Stimulated activated CD8-positive, alpha-beta memory T cell treated with anti-CD3 and anti-CD28 coated beads, Interleukin-15, amount 100 ng/mL, for 4 hours (primary cell): ENCODE data around the gene PFN1.

Source experiments
- DNase-seq, 2 donors: peaks; one replicate each; pipeline ENCODE4 v3.0.0-alpha.2; 2020; ENCODE audit warnings: low read depth in 2 of 2

Gene PFN1

DNA sequence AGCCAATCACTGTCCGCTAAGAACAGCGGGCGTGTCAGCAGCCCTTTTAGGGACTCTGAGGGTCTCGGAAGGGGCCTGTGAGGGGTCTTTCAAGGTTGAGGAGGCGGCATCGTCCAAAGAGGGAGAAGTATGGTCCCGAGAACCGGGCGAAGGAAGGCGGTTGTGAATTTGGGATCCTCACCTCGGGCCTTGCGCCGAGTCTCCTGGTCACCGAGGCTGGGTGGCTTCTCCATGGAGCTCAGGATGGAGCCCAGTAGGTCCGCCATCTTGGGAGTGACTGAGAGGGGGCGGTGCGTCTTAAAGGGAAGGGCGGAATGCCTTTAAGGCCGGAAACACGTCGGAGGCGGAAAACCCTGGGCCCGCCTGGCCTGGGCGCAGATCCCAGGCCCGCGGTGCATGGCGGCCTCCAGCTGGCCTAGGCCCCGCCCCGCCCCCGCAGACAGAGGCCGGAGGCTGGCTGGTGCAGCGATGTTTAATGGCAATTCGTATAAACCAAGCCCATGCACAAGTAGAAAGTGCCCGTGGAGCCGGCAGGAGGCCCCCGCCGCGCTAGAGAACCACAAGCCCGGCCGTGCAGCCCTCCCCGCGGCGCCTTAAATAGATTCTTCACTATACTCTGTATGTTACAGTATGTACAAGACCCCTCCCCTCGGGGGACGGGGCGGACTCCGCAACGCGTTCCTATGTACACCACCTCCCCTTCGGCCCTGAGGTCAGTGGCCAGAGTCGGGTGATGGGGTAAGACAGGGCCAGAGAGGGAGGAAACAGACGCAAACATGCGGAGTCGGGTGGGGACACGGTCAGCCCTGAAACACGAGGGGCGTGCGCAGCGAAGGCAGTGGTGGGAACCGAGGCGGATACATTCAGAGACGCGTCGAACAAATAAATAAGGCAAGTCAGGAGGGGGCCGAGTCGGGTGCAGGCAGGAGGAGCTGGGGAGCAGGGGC, 19.5 kb upstream of the PFN1 start, which contains the start of gene SPAG7:
TSS of gene SPAG7 (minus strand) at position 279 of the 947 bp plus-strand sequence. CDS start at position 266, 13 bp downstream.
- peak; percentile 82 to 87 for DNase-seq

DNA sequence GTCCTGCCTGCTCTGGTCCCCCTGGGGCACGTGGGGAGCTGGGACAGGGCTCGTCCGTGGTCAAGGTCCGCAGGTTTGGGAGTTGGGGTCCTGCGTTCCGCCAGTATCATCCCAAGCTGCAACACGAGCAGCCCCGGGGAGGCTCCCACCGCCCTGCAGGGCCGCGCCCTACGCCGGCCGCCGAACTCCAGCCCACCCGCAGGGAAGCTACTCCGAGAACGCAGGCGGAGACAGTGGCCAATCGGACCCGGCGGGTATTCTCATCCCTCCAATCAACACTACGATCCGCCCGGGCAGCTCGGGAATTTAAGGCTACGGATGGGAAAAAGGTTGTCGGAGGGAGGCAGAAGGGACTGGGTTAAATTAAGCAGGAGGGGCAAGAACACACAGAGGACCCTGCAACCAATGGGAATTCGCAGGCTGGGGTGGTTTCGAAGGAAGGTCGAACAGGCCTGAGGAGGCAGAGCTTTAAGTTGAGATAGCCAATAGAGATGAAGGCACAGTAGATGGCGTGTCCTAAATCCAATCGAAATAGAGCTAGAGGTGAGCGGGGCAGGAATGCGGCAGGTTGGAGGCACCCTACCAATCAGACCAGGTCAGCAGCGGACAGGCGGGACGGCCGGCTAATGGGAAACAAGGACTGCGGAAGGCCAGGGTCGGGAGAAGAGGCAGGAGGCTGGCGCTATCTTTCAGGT, 18.7 kb upstream of the PFN1 start:
- peak; percentile 87 to 92 for DNase-seq

DNA sequence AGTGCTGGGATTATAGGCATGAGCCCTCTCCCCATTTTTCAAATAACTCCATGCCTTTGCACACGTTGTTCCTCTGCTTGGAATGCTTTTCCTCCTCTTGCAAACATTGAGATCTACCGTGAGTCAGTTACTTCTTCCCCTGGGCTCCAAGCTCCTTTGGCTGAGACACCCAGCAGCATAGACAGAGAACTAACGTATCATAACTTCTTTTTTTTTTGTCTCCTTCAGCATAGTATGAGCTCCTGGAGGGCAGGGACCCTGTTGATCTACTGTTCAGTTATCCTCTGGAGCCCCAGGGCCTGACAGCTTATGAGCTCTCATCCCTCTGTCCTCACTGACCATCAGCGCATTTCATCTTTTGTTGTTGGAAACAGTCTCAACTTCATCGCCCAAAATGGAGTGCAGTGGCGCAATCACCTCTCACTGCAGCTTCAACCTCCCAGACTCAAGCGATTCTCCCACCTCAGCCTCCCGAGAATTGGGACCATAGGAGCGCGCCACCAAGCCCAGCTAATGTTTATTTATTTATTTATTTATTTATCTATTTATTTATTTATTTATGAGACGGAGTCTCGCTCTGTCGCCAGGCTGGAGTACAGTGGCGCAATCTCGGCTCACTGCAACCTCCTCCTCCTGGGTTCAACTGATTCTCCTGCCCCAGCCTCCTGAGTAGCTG, 17.1 kb upstream of the PFN1 start:
- no peak for DNase-seq

DNA sequence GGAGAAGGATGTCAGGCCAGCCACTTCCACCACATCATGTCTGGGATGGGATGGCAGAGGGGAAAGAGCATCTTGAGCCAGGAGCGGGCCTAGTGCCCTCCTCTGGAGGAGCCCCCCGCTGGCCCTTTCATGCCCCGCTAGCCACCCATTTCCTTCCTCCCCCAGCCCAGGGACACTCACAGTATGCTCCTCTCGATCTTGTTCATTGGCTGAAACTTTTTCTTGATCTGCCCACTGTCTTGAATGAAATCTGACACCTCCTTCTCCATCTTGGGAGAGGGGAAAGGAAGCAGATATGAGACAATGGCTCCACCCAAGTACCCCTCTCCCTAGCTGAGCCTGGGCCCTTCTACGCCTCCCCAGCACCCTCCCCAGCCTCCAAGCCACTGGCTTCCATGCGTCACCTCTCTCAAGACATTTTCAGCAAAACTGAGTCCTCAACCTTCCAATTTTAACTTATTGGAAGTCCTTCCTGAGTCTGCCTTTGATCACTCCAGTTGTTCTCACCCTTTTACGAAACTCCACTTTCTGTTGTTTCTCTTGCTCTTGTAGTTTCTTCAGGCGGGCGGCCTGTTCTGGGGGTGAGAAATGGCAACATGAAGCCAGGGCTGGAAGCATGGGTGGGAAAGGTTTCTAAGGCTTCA, 12.1 kb upstream of the PFN1 start:
- DNase-seq: no peak

DNA sequence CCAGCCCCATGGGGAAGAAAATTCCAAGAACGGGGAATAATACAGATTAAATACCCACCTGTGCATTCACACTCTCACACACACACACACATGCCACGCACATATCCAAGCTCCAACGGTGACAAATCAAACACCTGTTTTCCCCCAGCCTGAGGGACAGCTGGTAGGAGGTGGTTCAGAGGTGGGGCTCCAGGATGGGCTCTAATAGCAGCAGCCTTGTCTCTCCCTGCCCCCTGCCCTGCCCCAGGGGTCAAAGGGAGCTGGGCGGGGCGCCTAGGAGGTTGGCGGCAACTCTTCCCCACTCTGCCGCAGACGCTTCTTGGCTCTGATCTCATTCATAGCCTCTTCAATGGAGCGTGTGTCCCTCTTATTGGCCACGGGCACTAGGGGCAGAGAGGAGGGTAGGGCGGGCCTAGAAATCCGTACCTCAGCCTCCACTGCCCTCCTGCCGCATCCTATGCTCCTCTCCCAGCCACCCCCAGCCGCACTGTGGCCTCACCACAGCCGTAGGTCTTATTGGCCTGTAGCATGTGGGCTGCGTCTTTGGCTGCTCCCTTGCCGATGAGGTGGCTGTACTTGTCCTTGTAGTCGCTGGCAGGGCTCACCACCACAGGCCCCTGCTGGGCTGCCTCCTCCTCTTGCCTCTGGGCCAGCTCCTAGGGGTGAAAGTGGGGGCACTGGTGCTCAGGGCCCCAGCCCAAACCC, 11.1 kb upstream of the PFN1 start:
- DNase-seq: no peak

DNA sequence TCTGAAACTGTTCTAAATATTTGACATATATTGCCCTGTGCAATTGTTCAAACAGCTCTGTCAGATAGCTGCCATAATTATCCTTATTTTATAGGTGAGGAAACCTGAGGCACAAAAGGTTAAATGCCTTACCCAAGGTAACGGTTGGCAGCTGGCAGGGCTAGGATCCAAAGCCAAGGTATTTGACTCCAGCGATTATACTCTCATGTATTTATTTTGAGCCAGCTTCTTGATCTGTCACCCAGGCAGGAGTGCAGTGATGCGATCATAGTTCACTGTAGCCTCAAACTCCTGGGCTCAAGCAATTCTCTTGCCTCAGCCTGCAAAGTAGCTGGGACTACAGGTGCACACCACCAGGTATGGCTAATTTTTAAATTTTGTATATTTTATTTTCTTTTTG, 9.8 kb upstream of the PFN1 start:
- DNase-seq: no peak

DNA sequence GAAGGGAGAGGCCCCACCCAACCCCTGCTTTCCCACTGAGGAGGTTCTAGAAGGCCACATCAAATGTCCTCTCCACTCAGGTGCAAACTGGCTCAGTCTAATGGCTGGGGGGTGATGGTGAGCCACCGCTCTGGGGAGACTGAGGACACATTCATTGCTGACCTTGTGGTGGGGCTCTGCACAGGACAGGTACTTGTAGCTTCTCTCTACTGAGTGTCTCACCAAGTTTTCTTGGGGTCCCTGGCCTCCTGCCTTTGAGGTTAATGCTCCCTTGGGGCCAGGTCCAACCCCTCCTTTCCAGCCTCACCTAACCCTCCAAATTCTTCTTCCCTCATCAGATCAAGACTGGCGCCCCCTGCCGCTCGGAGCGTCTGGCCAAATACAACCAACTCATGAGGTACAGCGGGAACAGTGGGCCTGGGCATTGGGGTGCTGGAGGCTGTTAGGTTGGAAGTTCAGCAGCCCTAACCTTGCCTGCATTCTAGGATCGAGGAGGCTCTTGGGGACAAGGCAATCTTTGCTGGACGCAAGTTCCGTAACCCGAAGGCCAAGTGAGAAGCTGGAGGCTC, 8.2 kb upstream of the PFN1 start:
- DNase-seq: no peak

DNA sequence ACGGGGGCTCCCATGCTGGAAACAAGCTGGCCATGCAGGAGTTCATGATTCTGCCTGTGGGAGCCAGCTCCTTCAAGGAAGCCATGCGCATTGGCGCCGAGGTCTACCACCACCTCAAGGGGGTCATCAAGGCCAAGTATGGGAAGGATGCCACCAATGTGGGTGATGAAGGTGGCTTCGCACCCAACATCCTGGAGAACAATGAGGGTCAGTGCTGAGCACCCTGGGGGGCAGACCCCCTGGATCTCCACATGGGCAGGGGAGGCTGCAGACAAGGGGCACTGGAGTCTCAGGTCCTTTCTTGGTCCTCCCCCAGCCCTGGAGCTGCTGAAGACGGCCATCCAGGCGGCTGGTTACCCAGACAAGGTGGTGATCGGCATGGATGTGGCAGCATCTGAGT, 6.8 kb upstream of the PFN1 start:
- no peak for DNase-seq

DNA sequence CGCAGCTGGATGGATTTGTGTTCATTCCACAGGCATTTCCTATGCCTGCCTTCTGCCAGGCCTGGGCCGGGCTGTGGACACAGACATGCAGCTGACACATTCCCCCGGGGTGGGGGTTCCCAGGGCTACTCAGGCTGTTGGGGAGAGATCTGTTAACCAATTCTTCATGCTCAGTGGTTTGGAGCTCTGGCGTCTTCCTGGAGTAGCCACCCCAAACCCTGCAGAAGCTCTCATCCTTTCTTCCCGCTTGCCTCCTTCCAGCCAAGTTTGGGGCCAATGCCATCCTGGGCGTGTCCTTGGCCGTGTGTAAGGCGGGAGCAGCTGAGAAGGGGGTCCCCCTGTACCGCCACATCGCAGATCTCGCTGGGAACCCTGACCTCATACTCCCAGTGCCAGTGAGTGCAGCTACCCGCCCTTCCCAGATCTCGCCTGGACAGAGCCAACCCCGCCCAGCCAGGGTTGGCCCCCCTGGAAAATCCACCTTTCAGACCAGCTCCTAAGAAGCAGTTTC, 5.2 kb upstream of the PFN1 start:
- no peak for DNase-seq

DNA sequence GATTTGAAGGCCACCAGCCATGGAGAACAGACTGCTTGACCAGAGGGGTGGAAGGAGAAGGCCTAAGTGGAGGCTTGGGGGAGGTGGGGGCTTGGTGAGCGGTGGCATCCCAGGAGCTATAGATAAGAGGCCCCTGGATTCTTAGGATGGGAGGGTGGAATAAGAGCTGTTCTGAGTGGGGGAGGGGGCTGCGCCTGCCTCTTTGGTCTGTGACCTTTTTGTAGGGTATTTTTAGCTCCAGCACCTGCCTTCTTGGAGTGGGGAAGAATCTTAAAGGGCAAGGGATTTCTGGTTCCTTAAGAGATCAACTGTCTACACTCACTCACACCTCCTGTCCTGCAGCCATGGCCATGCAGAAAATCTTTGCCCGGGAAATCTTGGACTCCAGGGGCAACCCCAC, 3.2 kb upstream of the PFN1 start:
- DNase-seq: no peak

DNA sequence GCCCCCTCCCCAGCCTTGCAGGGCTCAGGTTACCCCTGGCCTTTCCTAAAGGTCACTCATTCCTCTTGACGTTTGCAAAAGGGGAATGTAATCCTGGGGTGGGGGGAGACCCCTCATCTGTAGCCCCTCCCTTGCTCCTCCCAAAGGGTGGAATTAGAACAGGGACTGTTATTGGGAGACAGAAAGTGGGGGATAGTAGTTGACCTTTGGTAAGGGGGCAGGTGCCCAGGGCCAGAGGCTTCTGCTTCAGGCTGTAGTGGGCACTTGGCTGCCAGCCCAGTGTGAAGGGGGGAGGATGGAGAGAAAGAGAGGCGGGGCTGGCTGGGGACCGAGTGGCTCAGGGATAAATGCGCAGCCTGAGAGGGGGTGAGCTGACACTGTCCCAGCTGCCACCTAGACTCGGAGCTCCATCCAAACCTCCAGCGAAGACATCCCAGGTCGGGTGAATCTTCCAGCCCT, 2.4 kb upstream of the PFN1 start, which contains the start of gene ENO3:
TSS of gene ENO3 (plus strand) at position 374 of the 459 bp plus-strand sequence. CDS start 711 bp downstream, outside the sequence.
- DNase-seq: no peak

DNA sequence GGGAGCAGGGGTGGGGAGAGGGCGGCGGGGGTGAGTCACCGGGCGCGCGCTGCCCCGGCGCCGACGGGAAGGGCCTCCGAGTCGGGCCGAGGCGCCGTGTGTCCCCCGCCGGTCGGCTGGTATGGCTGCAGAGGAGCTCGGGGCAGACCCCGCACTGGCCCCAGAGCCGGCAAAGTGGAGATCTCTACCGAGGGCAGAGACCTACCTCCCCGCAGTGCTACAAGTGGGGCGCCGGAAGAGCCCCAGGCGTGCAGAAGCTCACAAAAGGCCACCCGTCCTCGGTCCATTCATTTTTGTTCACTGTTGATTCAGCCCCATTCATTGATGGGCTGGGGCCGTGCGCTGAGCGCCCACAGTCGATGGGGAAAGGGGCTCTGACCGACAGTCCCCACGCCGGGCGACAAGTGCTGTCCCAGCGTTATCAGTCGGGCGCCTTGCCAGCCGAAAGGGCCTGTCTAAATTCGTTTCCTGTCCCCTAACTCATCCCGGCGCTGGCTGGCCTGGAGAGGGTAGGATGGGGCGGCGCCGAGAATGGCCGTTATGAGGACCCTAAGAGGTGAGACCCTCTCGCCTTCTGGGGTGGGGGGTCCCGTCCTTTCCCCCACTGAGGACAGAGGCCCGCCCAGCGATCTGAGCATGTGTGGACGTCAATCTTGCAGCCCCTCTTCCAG, 1.9 kb upstream of the PFN1 start:
- DNase-seq: no peak

DNA sequence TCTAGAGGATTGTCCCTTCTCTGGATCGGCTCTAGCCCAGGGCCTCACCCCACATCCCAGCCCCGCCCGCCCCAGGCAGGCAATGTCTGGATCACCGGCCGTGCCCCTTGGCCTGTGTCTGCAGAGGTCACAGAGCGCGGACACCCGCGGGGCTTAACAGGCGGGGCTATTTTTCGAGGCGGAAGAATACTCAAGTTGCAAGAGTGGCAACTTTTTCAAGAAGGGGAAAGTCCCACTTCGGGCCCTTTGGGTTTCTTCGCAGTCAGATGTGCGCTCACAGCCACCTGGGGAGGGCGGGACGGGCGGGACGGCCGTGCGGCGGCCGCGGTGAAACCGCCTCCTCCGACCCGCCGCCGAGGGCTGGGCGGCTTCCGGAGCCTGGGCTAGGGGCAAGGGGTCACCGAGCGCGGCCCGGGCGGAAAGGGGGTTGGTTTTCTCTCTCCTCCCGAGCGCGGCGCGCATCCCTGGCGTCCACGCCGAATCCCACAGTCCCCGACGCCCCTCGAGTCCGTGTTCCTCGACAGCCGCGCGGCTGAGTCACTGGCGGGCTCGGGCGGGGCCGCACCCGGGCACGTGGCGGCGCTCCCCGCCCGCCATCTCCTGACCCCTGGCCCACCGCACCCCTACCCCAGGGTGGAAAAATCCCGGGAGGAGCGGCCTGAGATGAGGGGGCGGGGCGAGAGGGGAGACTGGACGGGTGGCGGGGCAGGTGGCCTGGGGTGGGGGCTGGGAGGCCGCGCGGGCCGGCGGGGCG, 1.2 kb upstream of the PFN1 start:
- DNase-seq: peak; percentile 64 to 67

DNA sequence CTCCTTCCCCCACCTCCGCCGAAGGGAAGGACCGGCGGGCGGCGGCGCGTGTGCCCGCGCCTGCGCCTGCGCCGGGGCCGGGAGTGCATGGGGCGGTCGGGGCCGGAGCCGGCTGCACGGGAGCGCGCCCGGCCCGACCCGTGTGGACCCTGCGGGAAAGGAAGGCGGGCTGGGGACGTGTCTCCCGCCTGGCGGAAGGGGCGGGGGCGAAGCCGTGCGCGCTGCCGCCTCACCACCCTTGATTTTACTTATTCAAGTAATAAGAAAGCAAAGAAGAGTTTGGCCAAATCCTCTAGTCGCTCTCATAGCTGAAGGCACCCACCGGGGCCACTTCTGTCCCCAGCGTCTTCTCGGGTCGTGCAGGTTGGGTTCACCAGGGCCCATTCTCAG, 596 bp upstream of the PFN1 start:
- DNase-seq: peak in 1 of 2 donors; percentile 54

DNA sequence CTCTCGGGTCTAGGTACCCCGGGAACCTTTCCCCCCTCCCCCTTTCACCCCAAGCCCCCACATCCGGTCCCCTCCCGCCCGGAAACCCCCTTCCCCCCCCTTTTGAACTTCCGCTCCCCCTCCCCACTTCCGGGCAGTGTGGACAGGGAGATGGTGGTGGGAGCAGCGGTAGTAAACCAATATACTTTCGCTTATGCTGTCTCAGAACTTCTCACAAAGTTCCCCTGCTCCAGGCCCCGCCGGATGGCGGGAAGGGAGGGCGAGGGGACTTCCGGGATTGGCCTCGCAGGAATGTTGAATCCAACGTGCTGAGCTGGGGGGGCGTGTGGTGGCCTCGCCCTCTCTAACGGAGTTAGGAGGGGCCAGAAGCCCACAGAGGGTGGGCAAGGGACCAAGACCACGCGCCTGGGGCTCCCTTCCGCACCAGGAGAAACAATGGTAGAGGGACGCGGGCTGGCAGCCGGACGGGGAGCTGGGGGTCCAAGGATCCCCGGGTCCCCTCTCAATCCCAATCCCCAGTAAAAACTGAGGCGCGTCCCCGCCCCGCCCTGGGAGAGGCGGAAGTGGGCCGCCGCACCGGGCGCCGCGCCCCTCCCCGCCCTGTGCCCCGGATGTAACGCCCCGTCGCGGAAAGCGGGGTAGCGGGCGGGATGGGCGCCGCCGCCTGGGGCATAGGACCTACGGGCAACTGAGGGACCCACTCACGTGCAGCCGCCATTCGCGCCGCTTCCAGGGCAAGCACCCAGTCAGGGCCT, 742 bp downstream of the PFN1 start:
- DNase-seq: peak in 1 of 2 donors; percentile 50

DNA sequence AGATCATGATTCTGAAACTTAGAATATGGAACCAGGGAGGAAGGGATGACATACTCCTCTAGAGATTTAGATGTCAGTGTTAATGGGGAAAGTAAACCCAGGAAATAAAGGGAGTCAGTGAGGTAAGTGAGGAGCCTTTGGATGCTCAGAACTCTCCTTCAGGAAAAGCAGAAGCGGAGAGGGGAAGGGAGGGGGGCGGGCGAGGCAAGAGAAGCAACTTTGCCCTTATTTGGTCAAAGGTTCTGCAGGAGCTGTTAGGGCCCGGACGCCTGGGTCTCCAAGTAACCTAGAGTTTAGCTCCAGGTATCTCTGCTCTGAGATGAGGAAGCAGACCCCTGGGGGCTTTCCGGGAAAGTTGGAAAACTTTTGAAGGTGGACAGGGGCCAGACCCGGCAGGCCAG, 1.3 kb downstream of the PFN1 start:
- DNase-seq: no peak

DNA sequence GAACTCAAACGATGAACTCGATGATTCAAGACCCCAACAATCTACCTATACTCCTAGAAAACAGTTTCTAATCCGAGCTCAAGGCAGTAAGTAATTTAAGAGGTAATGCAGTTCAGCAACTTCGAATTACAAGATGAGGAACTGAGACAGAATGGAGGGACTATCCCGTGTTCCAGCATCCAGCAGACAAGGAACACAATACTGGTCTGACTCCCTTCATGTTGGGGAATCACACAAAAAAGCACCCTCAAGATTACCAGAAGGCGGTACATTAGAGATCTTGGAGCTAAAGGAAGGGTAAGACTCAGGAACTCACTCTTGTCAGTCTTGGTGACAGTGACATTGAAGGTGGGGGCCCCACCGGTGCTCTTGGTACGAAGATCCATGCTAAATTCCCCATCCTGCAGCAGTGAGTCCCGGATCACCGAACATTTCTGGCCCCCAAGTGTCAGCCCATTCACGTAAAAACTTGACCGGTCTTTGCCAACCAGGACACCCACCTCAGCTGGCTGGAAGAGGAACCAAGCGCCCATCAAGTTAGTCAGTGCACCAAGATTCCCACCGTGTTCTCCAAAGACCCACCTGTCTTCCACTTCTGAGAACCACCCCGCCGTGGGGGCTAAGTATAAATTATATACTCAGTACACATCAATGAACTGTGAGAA, 1.9 kb downstream of the PFN1 start:
- DNase-seq: no peak

DNA sequence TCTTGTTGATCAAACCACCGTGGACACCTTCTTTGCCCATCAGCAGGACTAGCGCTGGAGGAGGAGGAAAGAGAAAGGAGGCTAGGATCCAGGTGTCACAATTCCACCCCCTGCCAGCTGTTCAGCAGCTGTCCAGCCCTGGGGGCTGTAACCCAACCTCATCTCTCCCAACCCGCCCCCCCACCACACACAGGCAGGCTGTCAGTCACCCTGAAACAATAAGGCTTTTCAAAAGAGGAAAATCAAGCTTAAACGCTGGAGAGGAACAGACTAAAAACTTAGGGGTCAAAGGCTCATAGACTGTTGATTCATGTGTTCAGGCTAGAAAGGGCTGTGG, 2.4 kb downstream of the PFN1 start:
- DNase-seq: no peak
